Superior temporal gyrus (tissue), 1 donor: ENCODE measurements around the gene ATF7.

ENCODE experiments used
- DNase-seq: peaks from one replicate; pipeline ENCODE4 v3.0.0-alpha.2; 2016; ENCODE audit errors: extremely low spot score

ATF7 gene

DNA sequence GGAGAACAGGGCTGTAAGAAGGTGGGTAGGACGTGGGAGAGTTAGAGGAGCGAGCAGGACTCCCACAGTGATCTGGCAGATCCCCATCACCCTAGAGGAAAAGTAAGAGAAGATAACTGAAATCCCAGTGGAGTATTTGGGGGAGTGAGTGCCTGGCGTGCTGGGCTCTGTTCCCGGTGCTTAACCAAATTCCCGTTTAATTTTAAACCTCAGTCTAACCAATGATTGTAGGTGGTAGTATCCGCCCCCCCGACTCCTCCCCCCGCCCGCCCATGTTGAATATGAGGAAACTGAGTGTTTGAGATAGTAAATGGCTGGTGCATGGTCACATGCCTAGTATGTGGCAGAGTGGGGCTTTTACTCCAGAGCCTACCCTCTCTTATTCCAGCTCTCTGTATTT lies 123.9 kb downstream of the ATF7 start:
- DNase-seq = no peak

DNA sequence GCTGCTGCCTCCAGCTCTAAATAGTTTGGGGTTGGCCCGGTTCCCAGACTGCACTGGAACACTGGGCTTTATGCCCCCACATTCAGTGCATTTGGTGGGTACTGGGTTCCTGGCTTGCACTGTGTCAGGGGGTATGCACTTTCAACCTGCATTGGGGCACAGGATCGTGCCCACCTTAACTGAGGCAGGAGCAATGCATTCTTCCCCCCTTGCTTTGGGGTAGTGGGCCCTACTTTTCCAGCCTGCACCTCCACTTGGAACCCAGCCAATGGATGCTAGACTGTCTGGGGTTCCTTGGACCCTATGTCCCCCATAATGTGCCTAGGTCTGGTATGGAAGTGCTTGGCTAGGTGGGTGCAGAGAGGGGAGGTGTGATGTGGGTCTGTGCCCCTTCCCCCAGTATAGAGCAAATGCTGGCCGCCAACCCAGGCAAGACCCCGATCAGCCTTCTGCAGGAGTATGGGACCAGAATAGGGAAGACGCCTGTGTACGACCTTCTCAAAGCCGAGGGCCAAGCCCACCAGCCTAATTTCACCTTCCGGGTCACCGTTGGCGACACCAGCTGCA lies 124.5 kb downstream of the ATF7 start:
- no peak for DNase-seq

DNA sequence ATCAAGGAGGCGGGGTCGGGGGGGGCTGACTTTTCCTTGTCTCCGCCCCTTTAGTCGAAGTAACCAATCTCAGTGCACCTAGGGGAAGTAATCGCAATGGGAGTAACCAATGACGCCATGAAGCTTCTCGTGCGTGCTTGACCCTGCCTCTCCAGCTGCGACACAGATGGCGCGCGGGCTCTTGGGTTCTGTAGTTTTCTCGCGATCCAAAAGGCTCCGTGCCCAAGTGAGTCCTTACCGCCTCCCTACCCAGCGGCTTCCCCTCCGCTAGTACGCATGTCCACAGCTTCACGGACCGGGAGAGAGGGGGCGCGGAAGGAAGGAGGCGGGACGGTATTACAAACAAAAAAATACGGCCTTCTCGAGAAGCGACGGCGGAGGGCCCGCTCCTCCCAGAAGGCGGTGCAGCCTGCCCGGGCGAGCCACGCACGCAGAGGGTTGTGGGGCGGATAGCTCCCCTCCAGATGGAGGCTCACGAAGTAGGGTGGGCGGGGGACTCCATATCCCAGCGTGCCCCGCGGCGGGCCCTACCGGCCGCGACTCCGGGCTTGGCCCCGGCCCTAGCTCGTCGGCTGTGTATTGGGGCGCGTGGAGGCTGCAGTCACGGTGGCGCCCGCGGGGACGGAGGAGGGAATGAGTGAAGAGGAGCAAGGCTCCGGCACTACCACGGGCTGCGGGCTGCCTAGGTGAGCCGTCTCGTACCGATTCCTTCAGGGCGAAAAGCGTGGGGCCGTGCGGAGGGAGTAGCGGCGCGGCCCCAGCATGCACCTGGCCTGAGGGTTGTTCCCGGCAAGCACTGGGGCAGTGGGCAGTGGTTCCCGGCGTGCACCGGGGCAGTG lies 125.2 kb downstream of the ATF7 start, which contains the start of gene TARBP2:
Gene TARBP2, plus strand, starts transcription at position 508 of the 839 bp plus-strand sequence. Its CDS starts 126 bp downstream, at position 634.
- DNase-seq = peak; percentile 100

- DNase-seq = no peak
Observed at GRCh38 chr12:53500142-53500775, 125.9 kb downstream of the ATF7 start.

- DNase-seq = peak; percentile 76
Observed at GRCh38 chr12:53499266-53500141, 126.7 kb downstream of the ATF7 start, which contains the start of gene MAP3K12. MAP3K12 (minus strand) TSS chr12:53499458; CDS start chr12:53487391, 12,067 bp downstream.

- DNase-seq = no peak
Observed at GRCh38 chr12:53498235-53498630, 127.9 kb downstream of the ATF7 start.

- DNase-seq = no peak
Observed at GRCh38 chr12:53497461-53497860, 128.7 kb downstream of the ATF7 start.

DNA sequence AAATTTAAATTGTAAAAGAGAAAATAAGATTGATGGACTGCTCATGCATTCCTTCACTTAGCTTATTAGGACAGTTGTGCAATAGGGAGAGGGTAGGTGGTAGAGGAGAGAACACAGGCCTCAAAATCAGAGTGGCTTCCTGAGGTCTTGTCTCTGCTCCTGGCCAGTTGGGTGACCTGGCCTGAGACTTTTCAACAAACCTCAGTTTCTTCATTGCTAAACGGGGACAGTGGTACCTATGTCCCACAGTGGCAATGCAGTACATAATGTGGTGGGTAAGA lies 129.5 kb downstream of the ATF7 start:
- DNase-seq = no peak

GRCh38 chr12:53495903-53496751 lies 130.1 kb downstream of the ATF7 start:
- no peak for DNase-seq

- DNase-seq = no peak
Observed at GRCh38 chr12:53493610-53494391, 132.4 kb downstream of the ATF7 start.

GRCh38 chr12:53492830-53493609 lies 133.2 kb downstream of the ATF7 start:
- DNase-seq = peak; percentile 95

- no peak for DNase-seq
Observed at GRCh38 chr12:53492188-53492587, 134.0 kb downstream of the ATF7 start.

- no peak for DNase-seq
Observed at GRCh38 chr12:53489242-53489864, 136.8 kb downstream of the ATF7 start.

DNA sequence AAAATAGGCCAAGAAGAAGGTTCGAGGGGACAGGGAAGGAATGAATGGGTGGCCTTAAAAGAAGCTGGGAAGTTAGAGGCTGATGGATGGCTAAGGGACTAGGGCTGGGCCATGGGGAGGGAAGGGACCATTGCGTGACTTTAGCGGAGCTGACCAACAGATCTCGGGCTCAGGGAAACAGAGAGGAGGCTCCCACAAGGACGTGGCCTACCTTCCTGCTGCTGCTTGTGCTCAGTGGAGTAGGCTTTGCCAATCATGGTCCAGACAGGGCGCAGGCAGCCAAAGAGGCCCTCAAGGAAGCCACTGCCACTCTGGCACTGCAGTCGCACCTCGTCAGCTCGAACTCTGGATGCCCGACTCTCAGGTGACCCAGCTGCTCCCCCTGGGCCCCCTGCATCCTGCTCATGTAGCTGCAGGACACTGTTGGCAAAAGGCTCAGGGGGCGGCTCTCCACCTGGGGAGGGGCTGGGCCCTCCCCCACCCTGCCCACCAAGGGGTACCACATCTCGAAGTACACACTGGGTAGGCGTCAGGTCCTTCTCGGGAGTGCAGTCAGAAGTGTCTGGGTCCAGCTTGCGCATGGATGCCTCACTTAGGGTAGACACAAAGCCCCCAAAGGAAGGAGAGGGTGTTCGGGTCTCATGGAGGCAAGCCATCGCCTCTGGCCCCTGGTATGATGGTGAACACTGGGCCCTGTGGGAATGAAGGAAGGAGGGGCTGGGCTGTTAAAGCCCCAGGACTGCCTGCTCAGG lies 139.3 kb downstream of the ATF7 start:
- no peak for DNase-seq

DNA sequence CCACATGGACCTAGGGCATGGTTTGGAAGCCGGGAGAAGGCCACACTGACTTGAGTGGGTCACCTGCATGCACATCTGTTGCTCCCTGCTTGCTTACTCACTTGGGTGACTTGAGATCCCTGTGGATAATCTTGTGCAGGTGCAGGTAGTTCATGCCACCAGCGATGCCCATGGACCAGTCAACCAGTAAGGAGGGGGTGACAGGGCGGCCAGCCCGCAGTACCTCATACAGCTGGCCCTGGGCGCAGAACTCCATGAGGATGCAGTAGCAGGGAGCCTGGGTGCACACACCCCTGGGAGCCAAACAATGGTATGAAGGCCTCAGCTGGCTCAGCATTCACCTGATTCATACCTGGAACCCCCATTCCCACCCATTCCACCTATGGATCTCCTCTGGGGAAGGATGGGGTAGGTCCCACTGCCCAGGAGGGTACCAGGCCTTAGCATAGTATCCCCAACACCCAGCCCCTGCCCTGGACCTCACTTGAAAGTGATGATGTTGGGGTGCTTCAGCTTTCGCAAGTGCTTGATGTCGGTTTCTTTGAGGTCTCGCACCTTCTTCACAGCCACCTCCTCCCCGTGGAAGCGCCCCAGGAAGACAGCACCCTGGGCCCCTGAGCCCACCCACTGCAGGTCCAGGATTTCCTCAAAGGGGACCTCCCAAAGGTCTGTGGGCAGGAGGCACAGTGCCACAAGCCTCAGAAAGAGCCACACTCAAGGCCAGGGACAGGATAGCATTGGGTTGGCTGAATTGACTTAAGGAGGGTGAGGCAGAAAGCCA lies 140.0 kb downstream of the ATF7 start:
- DNase-seq = no peak

GRCh38 chr12:53484686-53485575 lies 141.3 kb downstream of the ATF7 start:
- no peak for DNase-seq
